NCI-H524 treated with DMSO at 0.1 percent for 48 hours (cell line): ENCODE data around the gene GUCA1A.
"Not testable (repeated sequence)": the region's sequence is repeated elsewhere in the genome, so short reads cannot be mapped to it uniquely, and the experiment has no call there.

Experiments
- DNase-seq: peaks from one replicate; lab custom pipeline; 2025; lab: John Stamatoyannopoulos, UW

Gene GUCA1A

DNA sequence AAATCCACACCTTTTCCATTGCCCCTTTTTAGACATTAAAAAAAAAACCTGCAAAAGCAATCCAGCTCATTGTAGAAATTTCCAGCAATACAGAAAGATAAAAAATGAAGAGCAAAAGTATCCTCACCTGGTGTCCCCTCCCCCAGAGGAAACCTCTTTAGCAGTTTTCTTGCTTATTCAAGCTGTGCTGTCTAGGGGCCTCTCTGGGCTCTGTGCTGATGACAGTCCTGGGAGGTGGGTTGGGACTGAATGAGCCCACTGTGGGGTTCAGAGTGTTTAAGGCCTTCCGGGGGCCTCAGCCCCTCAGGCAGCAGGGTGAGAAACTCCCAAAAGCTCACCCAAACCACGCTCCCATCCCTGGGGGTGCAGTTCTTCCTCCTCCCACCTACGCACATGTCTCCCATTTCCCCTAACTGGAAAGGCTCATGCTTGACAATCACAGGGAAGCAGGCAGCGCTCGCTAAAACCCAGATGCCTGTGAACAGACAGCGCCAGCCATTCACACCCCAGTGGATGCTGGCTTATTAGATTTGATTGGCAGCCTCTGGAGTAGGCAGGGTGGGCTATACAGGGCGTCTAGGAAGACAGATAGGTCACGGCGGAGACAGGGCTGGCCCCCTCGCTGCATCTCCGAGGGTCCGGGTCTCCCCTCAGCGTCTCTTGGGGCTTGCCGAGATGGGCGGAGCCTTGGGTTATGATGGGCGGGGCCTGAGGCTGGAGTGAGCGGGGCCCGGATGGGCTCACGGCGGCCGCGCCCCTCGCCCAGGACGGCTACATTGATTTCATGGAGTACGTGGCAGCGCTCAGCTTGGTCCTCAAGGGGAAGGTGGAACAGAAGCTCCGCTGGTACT lies 4.6 kb downstream of the GUCA1A start:
- no peak for DNase-seq

DNA sequence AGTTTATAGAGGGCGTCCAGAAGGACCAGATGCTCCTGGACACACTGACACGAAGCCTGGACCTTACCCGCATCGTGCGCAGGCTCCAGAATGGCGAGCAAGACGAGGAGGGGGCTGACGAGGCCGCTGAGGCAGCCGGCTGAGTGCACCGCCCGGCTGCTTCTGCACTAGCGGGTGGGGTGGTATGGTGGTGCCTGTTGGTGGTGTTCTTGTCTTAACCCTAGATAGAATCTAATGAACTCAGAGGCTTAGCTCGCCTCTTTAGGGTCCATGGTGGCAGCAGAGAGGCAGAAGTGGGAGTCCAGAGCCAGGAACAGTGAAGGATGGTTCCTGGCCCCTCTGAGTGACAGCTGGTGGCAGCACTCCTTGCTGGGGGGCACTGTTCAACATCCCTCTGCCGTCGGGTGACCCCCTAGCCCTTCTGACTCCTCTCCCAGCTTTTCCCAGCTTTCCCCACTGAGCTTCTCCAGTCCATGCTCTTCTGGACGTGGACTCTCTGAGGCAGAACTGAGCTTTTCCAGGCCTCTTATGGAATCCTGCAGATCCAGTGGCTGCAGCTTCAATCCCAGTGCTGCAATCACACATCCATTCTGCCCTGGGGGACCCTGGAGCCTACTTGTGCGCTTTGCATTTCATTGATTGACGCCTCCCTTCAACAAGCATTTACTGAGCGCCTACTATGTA lies 6.2 kb downstream of the GUCA1A start:
- DNase-seq: no peak

DNA sequence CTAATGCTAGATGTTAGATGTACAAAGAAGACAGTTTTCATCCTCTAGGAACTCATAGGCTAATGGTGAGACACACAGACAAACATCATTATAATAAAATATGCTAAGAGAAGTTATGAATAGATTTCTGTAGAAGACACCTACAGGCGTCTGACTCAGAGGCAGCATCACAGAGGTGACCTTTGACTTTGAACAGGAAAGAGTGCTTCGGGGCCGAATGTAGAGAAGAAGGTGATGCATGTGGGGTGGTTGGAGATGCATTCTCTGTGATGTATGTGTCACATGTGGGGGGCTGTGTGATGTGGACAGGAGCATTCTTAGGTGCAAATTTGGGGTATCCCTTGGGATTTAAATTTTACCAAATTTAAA lies 6.8 kb downstream of the GUCA1A start:
- DNase-seq: no peak

DNA sequence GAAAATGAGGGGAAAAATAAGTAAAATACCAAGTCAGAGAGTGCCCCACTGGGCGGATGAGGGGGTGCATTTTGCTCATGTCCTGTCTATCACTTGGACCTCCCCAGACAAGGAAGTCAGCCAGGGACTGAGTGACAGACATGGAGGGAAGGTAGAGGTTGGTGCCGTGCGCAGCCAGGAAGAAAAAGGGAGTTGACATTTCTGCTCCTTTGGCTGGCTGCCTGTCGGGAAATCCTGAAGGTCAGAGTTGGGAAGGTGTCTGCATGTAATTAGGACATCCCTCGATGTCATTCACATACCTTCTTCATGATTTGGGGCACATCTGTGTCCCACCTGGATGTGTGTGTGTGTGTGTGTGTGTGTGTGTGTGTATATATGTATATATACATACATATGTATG lies 8.9 kb downstream of the GUCA1A start:
- DNase-seq: no peak

DNA sequence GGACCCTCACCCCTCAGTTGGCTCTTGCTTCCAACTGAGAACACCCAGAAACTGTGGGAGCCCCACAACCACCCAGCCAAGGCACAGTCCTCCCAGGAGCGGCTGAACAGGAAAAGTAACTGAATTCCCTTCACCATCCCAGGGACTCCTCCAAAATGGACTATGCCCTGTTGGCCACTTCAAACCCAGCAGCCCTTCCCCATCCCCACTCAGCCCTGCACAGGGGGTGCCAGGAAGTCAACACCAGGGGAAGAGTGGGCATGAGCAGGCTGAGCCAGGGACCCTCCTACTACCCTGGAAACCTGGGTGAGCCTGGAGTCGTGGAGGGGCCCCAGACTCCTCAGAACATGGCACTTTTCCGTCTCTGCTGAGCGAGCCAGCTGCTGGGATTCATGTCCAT lies 11.3 kb downstream of the GUCA1A start:
- DNase-seq: no peak

DNA sequence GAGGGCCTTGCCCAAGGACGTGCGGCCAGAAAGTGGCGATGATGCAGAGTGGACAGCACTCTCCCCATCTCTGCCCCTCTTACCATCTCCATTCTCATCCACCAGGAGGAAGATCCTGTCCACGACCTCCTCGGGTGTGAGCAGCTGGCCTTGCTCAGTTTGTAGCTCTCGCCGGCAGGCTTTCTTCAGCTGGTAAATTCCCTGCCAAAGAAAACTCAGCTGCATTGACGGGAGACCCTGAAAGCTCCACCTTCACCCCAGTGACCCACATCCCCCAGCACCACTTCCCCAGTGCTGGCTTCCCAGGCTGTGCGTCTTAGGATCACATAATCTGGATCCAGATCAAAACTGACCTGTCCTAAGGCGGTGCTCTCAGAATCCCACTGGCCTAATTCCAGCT lies 12.4 kb downstream of the GUCA1A start:
- no peak for DNase-seq

DNA sequence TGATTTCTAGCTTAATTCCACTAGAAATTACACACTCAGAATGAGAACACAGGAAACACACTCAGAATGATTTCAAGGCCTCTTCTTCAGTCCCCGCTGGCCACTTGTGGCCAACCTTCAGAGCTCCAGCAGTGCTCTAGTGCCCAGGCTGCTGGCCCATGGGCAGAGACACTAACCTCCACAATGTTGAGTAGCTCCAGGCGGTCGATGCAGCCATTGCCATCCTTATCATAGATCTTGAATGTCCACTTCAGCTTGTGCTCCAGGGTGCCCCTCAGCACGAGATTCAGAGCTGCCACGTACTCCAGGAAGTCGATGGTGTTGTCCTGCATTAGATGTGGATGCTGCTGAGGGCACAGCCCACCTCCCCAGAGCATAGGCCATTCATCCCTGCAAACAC lies 15.2 kb downstream of the GUCA1A start:
- no peak for DNase-seq

DNA sequence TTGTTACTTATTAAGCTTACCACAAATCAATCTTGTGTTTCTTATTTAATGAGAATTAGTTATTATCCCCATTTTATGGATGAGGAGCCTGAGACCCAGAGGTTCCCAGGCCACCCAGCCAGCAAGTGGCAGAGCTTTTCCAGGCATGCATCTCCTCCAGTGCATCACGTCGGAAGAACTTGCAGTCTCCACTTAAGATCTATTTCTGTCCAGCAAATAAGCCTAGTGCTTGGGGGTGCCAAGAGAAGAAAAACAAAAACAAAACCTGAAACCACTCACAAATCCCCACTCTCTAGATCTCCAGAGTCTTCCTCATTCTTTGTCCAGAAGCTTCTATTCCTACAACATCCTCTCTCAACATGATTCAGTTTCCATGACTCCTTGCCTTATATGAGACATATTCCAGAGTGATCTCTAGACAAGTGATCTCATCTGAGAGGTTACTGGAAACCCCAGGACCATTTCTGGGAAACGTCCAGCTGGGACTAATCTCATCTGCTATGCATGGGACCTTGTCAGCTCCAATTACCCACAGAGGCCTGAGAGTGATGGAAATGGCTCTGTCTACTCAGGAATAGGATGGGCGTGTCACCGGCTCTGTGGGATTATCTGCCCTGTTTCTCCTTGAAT lies 17.5 kb downstream of the GUCA1A start:
- no peak for DNase-seq

DNA sequence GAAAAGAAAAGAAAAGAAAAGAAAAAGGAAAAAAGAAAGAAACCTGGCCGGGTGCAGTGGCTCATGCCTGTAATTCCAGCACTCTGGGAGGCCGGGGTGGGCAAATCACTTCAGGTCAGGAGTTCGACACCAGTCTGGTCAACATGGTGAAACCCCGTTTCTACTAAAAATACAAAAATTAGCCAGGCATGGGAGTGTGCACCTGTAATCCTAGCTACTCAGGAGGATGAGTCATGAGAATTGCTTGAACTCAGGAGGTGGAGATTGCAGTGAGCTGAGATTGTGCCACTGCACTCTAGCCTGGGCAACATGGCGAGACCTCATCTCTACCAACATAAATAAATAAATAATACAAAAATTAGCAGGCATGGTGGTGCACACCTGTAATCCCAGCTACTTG lies 19.2 kb downstream of the GUCA1A start:
- DNase-seq: not testable (repeated sequence)

DNA sequence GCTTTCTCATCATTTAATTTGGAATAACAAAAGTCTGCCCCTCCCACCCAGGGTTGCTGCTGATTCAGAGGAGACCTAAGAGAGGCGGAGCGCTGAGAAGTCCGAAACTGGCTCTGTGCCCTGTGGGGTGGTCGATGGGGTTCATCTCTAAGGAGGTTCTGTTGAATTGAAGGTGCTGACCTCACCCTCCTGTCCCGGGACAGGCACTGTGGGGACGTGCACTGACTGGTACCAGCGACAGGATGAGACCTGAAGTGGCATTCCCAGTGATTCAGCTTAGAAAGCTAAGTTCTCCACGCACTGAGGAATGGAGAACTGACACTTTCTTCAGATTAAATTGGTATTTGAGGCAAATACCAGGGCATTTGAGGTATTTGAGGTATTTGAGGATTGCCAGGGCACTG lies 20.3 kb downstream of the GUCA1A start:
- no peak for DNase-seq

DNA sequence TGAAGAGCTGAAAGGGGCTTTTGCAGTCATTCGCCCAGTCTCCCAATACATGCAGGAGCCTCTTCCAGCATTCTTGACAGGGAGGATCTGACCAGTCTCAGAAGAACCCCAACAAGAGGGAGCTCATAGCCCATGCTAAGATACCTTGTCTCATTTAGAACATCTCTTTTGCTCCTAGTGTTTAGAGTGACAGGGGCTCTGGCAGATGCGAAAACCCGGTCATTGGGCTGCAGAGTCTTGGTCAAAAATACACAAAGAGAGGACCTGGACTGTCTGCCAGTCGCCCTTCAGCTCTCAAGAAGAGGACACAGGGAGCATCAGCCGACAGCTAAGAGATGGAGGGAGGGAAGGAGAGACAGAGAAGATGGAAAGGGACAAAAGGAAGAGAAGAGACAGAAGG lies 20.9 kb downstream of the GUCA1A start:
- DNase-seq: no peak

DNA sequence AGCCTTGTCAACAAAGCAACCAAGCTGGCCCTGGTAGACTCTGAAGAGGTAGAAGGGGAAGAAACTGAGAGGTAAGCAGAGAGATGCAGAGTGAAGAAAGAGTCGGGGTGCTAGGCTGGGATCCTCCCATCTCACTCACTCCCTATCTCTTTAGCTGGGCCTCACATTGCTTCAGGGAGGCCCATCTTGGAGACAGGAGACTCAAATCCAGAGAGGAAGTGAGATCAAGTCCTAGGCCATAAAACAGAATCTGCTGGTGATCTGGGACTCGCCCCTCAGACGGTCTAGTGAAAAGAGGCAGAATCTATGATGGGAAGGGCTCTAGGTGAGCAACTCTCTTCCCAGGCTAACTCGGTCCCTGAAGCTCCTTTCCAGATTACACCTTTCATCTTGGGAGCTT lies 22.3 kb downstream of the GUCA1A start:
- DNase-seq: no peak

DNA sequence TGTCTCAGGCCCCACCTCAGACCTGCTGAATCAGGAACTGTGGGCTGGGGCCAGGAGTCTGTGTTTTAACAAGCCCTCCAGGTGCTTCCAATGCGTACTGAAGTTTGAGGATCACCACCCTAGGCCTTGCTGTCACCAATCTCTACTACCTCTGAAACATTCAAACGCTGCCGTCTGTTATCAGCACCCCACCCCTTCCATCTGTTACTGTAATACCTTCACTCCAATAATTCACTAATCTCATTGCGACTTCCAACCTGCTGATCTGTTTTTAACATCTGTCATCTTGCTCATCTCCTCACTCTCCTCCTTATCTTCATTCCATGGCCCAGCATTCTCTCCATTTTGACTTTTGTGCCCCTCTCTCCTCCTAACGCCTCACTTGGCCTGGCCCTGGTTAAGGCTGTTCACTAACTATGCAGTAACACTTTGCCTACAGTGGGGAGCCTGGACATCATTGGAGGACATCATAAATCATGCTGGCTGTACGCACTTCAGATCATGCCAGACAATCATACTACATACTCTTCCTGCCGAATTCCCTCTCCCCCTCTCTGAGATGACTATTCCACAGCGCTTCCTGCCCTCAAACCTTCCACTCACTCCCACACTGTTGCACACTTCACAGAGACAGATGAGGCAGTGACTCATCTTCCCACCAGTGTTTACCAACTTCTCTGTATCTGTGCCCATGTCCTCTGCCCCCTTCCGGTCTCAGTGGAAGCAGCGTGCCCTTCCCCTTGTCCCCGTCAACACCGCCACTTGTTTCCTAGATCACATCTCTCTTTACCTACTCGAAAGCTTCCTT lies 24.6 kb downstream of the GUCA1A start:
- peak; percentile 62 for DNase-seq

DNA sequence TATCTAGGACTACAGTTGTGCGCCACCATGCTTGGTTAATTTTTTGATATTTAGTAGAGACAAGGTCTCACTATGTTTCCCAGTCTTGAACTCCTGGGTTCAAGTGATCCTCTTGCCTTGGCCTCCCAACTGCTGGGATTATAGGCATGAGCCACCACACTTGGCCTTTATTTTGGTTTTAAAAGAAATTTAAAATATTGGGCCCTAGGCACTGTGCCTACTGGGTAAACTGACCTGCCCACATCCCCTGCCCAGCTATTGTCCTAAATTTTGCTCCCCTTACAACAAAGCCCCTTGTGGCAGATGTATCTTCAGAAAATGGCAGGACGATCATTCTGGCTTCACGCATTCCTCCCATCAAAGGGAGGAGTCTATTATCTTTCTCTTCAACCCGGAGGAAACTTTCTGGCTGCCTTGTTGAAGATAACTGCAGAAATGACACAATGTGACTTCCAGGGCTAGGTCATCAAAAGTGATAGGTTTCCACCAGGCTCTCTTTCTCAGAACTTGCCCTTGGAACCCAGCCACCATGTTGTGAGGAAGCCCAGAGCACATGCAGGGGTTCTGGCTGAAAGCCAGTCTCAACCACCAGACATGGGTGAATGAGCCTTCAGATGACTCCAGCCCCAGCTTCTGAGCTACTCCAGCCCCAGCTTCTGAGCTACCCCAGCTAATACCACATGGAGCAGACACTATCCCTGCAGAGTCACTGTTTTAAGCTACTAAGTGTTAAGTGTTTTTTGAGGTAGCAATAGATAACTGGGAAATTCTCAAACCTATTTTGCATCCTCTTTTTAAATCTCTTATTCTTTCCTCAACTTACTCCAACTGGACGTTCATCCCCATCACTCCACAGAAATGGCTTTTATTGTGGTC lies 26.2 kb downstream of the GUCA1A start:
- no peak for DNase-seq

DNA sequence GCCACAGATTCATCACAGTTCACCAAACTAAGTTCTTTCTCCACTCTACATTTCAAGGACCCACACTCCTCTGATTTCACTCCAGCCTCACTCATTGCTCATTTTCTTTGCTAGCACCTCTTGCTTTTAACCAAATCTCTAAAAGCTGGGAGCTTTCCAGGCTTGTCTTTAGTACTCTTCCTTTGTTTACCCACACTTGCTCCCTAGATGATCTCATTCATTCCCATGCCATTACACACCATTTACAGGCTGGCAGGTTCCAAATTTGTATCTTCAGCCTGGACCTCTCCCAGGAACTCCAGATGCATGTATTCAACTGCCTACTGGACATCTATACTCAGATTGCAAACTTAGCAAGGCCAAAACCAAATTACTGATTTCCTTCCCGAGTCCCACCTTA lies 26.9 kb downstream of the GUCA1A start:
- DNase-seq: no peak

DNA sequence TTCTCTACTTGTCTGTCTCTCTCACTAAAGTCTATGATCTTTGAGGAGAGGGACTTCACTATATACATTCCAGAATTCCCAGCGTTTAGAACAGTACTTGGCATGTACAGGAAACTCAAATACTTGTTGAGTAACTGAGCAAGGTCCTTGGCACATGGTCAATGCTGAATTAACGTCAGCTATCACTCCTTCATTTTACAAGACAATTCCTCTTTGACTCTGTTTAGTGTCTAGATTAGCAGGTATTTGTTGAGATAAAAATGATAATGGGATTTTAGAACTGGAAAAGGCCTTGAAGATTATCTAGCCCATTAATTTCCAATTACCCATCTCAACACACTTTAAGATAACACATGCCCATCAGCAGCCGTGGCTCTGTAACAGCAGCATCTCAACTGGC lies 28.2 kb downstream of the GUCA1A start:
- DNase-seq: no peak

DNA sequence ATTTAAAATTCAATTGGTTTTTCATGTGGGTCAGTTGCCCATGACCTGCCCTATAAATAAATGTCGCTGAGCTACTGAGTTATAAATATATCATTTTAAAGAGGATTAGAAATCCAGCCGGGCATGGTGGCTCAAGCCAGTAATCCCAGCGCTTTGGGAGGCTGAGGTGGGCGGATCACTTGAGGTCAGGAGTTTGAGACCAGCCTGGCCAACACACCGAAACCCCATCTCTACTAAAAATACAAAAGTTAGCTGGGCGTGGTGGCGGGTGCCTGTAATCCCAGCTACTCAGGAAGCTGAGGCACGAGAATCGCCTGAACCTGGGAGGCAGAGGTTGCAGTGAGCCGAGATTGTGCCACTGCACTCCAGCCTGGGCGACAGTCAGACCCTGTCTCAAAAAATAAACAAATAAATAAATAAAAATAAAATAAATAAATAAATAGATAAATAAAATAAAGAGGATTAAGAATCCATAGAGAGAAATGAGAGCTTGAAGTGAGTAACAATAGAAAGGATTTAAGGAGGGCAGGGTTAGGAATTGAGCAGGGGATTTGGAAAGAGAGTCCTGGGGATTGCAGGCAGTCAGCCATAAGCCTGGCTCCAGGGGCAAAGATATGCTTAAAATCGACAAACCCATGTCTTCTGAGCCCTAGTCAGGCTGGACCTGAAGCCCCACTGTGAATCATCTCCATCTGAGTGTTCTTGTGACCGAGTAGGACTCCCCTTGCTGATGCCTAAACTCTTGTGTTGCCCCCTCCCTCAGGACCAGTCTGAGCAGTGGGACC lies 29.2 kb downstream of the GUCA1A start:
- not testable (repeated sequence) for DNase-seq

DNA sequence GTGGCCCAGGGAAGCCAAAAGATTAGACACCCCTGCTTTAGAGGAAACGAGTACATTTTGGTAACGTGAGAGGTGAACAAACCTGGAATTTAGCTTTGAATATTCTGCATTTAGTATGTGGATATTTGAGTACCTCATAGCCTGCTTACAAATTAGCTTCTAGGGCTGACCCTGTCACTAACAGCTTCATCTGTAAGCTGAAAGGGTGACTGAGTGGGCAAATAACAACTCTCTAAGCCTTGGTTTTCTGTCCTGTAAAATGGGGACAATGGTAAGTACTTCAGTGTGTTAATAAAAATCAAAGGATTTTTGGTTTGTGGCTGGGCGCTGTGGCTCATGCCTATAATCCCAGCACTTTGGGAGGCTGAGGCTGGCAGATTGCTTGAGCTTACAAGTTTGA lies 30.0 kb downstream of the GUCA1A start:
- no peak for DNase-seq

DNA sequence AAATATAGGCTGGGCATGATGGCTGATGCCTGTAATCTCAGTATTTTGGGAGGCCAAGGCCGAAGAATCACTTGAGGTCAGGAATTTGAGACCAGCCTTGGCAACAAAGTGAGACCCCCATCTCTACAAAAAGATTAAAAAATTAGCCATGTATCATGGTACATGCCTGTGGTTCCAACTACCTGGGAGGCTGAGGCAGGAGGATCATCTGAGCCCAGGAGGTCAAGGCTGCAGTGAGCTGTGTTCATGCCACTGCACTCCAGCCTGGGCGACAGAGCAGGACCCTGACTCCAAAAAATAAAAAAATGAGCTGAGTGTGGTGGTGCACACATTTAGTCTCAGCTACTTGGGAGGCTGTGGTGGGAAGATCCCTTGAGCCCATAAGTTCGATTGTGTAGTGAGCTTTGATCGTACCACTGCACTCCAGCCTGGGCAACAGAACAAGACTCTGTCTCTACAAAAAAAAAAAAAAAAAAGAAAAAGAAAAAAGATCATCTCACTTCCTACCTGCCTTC lies 31.7 kb downstream of the GUCA1A start:
- no peak for DNase-seq

DNA sequence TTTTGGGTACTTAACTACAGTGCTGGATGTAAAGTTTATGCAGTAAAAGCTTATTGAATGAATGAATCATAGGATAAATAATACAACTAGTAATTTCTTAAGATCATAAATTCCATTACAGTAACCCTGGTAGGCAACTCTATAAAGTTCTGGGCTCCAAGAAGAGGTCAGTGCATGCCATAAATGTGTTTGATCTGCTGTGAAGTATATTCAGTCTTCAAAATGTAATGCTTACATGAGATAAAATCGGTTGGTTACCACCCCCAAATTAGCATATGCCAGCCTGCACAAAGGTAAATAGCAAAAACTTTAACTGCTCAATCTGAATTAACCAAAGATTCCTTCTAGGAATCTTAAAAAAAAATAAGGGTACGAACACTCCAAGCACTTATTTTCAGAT lies 34.4 kb downstream of the GUCA1A start:
- not testable (repeated sequence) for DNase-seq
